Colonic mucosa (tissue), 4 donors: Measurements from ENCODE around the gene DNPEP. TPM values are rescaled to one million over a fixed set of nuclear protein-coding genes. Genes with fewer than 3 reads are reported as not detected.

Source experiments
- DNase-seq: peaks from one replicate; pipeline ENCODE4 v3.0.0-alpha.2; 2020
- H3K27ac ChIP-seq: fragments of 200-600 bp; one replicate; pipeline ENCODE4 v1.8.0; 2021
- H3K27me3 ChIP-seq: fragments of 200-600 bp; one replicate; pipeline ENCODE4 v1.8.0; 2021
- H3K36me3 ChIP-seq: fragments of 200-600 bp; one replicate; pipeline ENCODE4 v1.8.0; 2021
- H3K4me1 ChIP-seq: fragments of 200-600 bp; one replicate; pipeline ENCODE4 v1.8.0; 2021; ENCODE audit warnings: mild to moderate bottlenecking
- H3K4me3 ChIP-seq: fragments of 200-600 bp; one replicate; pipeline ENCODE4 v1.8.0; 2021
- H3K9ac ChIP-seq, 2 donors: one replicate each; pipeline ENCODE4 v1.7.0; 2013; ENCODE audit warnings: control low read depth in 2 of 2, low read depth in 2 of 2, low read length in 2 of 2
- H3K9me3 ChIP-seq: fragments of 200-600 bp; one replicate; pipeline ENCODE4 v1.8.0; 2021
- intact Hi-C: fragments of 100-400 bp; cut with DNase I; formaldehyde crosslinking; loops from one replicate; pipeline ENCODE4 v1.14.1; 2022
- total RNA-seq, 2 donors: library from RNA; stranded (reverse); fragmentation: NEBNext Ultra II Directional in 1 of 2; extraction: Animal tissue kit (Norgen Biotek cat#: 25700) in 1 of 2; gene quantifications; one replicate each; pipeline ENCODE4 v1.2.1, GENCODE V29; 2021
- TF ChIP-seq, protein P1 (sequence below): fragments of 200-600 bp; IDR thresholded peaks from one replicate; pipeline ENCODE4 v1.8.0; 2022; ENCODE audit warnings: antibody characterized with exemption, mild to moderate bottlenecking
- donor health status: healthy.
- donor health status: DM: no; HTN: no; CAD: no.
- donor health status: DM: no; HTN: no; CAD: no.

The DNPEP gene
- total RNA-seq, 2 donors from 2014 or later: 96.1 to 96.7 TPM

DNA sequence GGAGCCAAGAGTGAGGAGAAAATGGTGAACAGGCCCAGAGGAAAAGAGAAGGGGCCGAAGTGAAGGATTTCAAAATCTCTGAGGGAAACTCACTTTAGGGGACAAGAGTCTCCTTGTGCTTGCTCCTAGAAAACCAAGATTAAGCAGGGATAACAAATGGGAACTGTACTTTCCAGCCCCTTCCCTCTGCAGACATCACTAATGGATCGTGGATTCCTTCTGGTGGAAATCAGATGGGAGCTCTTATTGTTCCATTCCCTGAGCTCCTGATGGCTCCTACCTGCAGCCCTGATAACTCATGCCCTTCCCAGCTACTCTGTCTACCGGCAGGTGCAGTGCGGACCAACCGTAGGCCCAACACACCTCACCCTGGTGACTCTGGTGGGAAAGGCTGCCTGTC is 34.6 kb downstream of the DNPEP start:
- Histone ChIP-seq H3K27me3 (peaks cover 16% of the 10 kb centered on the region), H3K9me3 (no peaks in the 10 kb centered on the region), H3K27ac (no peak overlapping the region), H3K4me1 (no peaks in the 10 kb centered on the region), H3K36me3 (no peaks in the 10 kb centered on the region), H3K9ac (no peak overlapping the region), H3K4me3 (no peak overlapping the region)
- TF ChIP-seq, protein P1, sequence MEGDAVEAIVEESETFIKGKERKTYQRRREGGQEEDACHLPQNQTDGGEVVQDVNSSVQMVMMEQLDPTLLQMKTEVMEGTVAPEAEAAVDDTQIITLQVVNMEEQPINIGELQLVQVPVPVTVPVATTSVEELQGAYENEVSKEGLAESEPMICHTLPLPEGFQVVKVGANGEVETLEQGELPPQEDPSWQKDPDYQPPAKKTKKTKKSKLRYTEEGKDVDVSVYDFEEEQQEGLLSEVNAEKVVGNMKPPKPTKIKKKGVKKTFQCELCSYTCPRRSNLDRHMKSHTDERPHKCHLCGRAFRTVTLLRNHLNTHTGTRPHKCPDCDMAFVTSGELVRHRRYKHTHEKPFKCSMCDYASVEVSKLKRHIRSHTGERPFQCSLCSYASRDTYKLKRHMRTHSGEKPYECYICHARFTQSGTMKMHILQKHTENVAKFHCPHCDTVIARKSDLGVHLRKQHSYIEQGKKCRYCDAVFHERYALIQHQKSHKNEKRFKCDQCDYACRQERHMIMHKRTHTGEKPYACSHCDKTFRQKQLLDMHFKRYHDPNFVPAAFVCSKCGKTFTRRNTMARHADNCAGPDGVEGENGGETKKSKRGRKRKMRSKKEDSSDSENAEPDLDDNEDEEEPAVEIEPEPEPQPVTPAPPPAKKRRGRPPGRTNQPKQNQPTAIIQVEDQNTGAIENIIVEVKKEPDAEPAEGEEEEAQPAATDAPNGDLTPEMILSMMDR: no peak
- DNase-seq: no peak
- intact Hi-C loops: no loop called here

GRCh38 chr2:219352448-219353023 is 35.2 kb downstream of the DNPEP start:
- no peaks in the 10 kb centered on the region for H3K9me3 ChIP-seq
- TF ChIP-seq, protein P1: peak; percentile 67
- H3K27ac ChIP-seq: no peak overlapping the region
- no peak overlapping the region for H3K4me3 ChIP-seq
- H3K36me3 ChIP-seq: no peaks in the 10 kb centered on the region
- no peak overlapping the region for H3K9ac ChIP-seq
- peaks cover 10% of the 10 kb centered on the region for H3K27me3 ChIP-seq
- H3K4me1 ChIP-seq: no peaks in the 10 kb centered on the region
- DNase-seq: peak; percentile 74
- intact Hi-C loops: no loop called here

DNA sequence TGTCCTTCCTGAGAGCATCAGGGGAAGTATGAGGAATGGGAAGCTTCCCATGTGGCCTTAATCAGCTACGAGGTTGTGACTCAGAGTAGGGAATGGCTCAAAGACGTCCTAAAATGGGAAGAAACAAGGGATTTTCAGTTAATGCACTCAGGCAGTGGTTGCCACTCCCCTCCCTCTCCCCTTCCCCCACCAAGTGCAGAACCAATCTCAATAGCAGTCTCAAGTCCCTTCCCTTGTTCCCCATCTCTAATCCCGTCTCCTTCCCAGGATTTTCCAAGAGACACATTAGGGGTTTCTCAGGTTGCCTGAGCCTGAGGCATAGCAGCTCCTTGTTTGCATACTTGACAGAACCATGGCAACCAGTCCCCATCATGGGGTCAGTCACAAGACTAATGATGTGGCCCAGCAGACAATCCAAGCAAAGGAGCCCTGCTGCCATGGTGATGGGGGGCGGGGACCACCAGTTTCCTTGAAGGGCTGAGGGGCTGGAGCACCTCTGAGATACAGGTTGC is 36.9 kb downstream of the DNPEP start:
- Histone ChIP-seq H3K9ac (no peak overlapping the region), H3K27me3 (no peaks in the 10 kb centered on the region), H3K9me3 (no peaks in the 10 kb centered on the region), H3K4me1 (no peaks in the 10 kb centered on the region), H3K4me3 (no peak overlapping the region), H3K36me3 (no peaks in the 10 kb centered on the region), H3K27ac (no peak overlapping the region)
- intact Hi-C loops: no loop called here
- DNase-seq: no peak
- TF ChIP-seq, protein P1: no peak

GRCh38 chr2:219350215-219350614 is 37.5 kb downstream of the DNPEP start:
- no peaks in the 10 kb centered on the region for H3K9me3 ChIP-seq
- H3K27me3 ChIP-seq: no peaks in the 10 kb centered on the region
- intact Hi-C loops: no loop called here

GRCh38 chr2:219344751-219345430 is 42.8 kb downstream of the DNPEP start:
- H3K36me3 ChIP-seq: no peaks in the 10 kb centered on the region
- no peaks in the 10 kb centered on the region for H3K9me3 ChIP-seq
- H3K9ac ChIP-seq: no peak overlapping the region
- H3K27me3 ChIP-seq: no peaks in the 10 kb centered on the region
- TF ChIP-seq, protein P1: no peak
- DNase-seq: peak; percentile 28
- no peaks in the 10 kb centered on the region for H3K4me1 ChIP-seq
- no peak overlapping the region for H3K27ac ChIP-seq
- intact Hi-C loops: no loop called here
- H3K4me3 ChIP-seq: no peak overlapping the region

More at GRCh38 chr2:219350215-219350614, 37.5 kb downstream of the DNPEP start:
- Histone ChIP-seq H3K4me3 (no peak overlapping the region), H3K27ac (no peak overlapping the region), H3K36me3 (no peaks in the 10 kb centered on the region), H3K9ac (no peak overlapping the region), H3K4me1 (no peaks in the 10 kb centered on the region)
- no peak for DNase-seq
- TF ChIP-seq, protein P1: no peak
